ENCODE results near the gene CA5A.

Gene CA5A

GRCh38 chr16:87847467-87847784 is 88.9 kb downstream of the CA5A start:
- ChIA-PET CTCF (interaction anchor here (1.1 to 8.6 kb wide), 6 partner anchors 10 to 79 kb away, joined by 3 to 129 read pairs (median 6); partner anchors contain the start of gene SLC7A5), POLR2A (interaction anchor here (1.4 kb wide), 1 partner anchor 21 kb away, joined by 7 read pairs; the partner anchor contains the start of gene SLC7A5)
- Histone ChIP-seq H3K9me3 (ENCODE audit: control extremely low read depth in 1 of 5, control insufficient read depth in 4 of 5, insufficient read depth in 2 of 5, low read depth in 1 of 5, low read length in 4 of 5) (no peaks in the 10 kb centered on the region), H3K4me3 (ENCODE audit: control insufficient read depth in 1 of 7, extremely low read depth in 1 of 7, insufficient read depth in 4 of 7, low read depth in 2 of 7, low read length in 6 of 7) (no peak overlapping the region), H3K36me3 (ENCODE audit: control insufficient read depth in 4 of 4, insufficient read depth in 4 of 4, low read length in 3 of 4) (peaks cover 0 to 97% (median 37%) of the 10 kb centered on the region in 4 experiments), H3K27ac (ENCODE audit: insufficient read depth in 1 of 2, low read depth in 1 of 2, low read length in 2 of 2, poor library complexity in 1 of 2, severe bottlenecking in 2 of 2) (no peak overlapping the region), H3K27me3 (replicated peaks in 2 of 5; ENCODE audit: control insufficient read depth in 4 of 5, insufficient read depth in 5 of 5, low read length in 4 of 5) (no peaks in the 10 kb centered on the region), H3K4me1 (ENCODE audit: control extremely low read depth in 1 of 4, control insufficient read depth in 4 of 4, insufficient read depth in 4 of 4, low read length in 3 of 4) (peaks cover 0 to 10% (median 7%) of the 10 kb centered on the region in 4 experiments)
- 95% methylated on average over 6 of the region's 8 CpGs for WGBS (ENCODE audit: insufficient coverage)
- no peak for DNase-seq

GRCh38 chr16:87846705-87847466 is 89.4 kb downstream of the CA5A start:
- Histone ChIP-seq H3K36me3 (ENCODE audit: control insufficient read depth in 4 of 4, insufficient read depth in 4 of 4, low read length in 3 of 4) (peaks cover 0 to 97% (median 37%) of the 10 kb centered on the region in 4 experiments), H3K9me3 (ENCODE audit: control extremely low read depth in 1 of 5, control insufficient read depth in 4 of 5, insufficient read depth in 2 of 5, low read depth in 1 of 5, low read length in 4 of 5) (no peaks in the 10 kb centered on the region), H3K4me3 (ENCODE audit: control insufficient read depth in 1 of 7, extremely low read depth in 1 of 7, insufficient read depth in 4 of 7, low read depth in 2 of 7, low read length in 6 of 7) (no peak overlapping the region), H3K27me3 (replicated peaks in 2 of 5; ENCODE audit: control insufficient read depth in 4 of 5, insufficient read depth in 5 of 5, low read length in 4 of 5) (no peaks in the 10 kb centered on the region), H3K4me1 (ENCODE audit: control extremely low read depth in 1 of 4, control insufficient read depth in 4 of 4, insufficient read depth in 4 of 4, low read length in 3 of 4) (peaks cover 0 to 12% (median 7%) of the 10 kb centered on the region in 4 experiments), H3K27ac (ENCODE audit: insufficient read depth in 1 of 2, low read depth in 1 of 2, low read length in 2 of 2, poor library complexity in 1 of 2, severe bottlenecking in 2 of 2) (no peak overlapping the region)
- WGBS (ENCODE audit: insufficient coverage) = 95% methylated on average over 21 of the region's 25 CpGs
- CTCF ChIA-PET = interaction anchor here (1.1 to 8.6 kb wide), 6 partner anchors 9 to 79 kb away, joined by 3 to 129 read pairs (median 6); partner anchors contain the start of gene SLC7A5
- no peak for DNase-seq
- POLR2A ChIA-PET = interaction anchor here (1.4 kb wide), 1 partner anchor 22 kb away, joined by 7 read pairs; the partner anchor contains the start of gene SLC7A5

- peaks cover 0 to 97% (median 34%) of the 10 kb centered on the region in 4 experiments for H3K36me3 ChIP-seq (ENCODE audit: control insufficient read depth in 4 of 4, insufficient read depth in 4 of 4, low read length in 3 of 4)
- POLR2A ChIA-PET = no interaction called here
Measured at GRCh38 chr16:87845807-87846619, 90.3 kb downstream of the CA5A start.

GRCh38 chr16:87845213-87845612 is 91.1 kb downstream of the CA5A start:
- Histone ChIP-seq H3K4me1 (ENCODE audit: control extremely low read depth in 1 of 4, control insufficient read depth in 4 of 4, insufficient read depth in 4 of 4, low read length in 3 of 4) (peaks cover 0 to 10% (median 6%) of the 10 kb centered on the region in 4 experiments), H3K27me3 (replicated peaks in 2 of 5; ENCODE audit: control insufficient read depth in 4 of 5, insufficient read depth in 5 of 5, low read length in 4 of 5) (no peaks in the 10 kb centered on the region), H3K4me3 (ENCODE audit: control insufficient read depth in 1 of 7, extremely low read depth in 1 of 7, insufficient read depth in 4 of 7, low read depth in 2 of 7, low read length in 6 of 7) (no peak overlapping the region), H3K27ac (ENCODE audit: insufficient read depth in 1 of 2, low read depth in 1 of 2, low read length in 2 of 2, poor library complexity in 1 of 2, severe bottlenecking in 2 of 2) (no peak overlapping the region), H3K36me3 (ENCODE audit: control insufficient read depth in 4 of 4, insufficient read depth in 4 of 4, low read length in 3 of 4) (peaks cover 0 to 97% (median 34%) of the 10 kb centered on the region in 4 experiments), H3K9me3 (ENCODE audit: control extremely low read depth in 1 of 5, control insufficient read depth in 4 of 5, insufficient read depth in 2 of 5, low read depth in 1 of 5, low read length in 4 of 5) (no peaks in the 10 kb centered on the region)
- no peak for DNase-seq
- ChIA-PET CTCF (interaction anchor here (1.2 to 1.4 kb wide), 3 partner anchors 18 to 61 kb away, joined by 3 read pairs; no protein-coding TSS in a partner anchor), POLR2A (no interaction called here)
- WGBS (ENCODE audit: insufficient coverage) = 97% methylated on average over 10 of the region's 13 CpGs

More at GRCh38 chr16:87845807-87846619, 90.3 kb downstream of the CA5A start:
- peaks cover 0 to 12% (median 7%) of the 10 kb centered on the region in 4 experiments for H3K4me1 ChIP-seq (ENCODE audit: control extremely low read depth in 1 of 4, control insufficient read depth in 4 of 4, insufficient read depth in 4 of 4, low read length in 3 of 4)
- H3K27ac ChIP-seq (ENCODE audit: insufficient read depth in 1 of 2, low read depth in 1 of 2, low read length in 2 of 2, poor library complexity in 1 of 2, severe bottlenecking in 2 of 2) = no peak overlapping the region
- no peaks in the 10 kb centered on the region for H3K9me3 ChIP-seq (ENCODE audit: control extremely low read depth in 1 of 5, control insufficient read depth in 4 of 5, insufficient read depth in 2 of 5, low read depth in 1 of 5, low read length in 4 of 5)
- H3K4me3 ChIP-seq (ENCODE audit: control insufficient read depth in 1 of 7, extremely low read depth in 1 of 7, insufficient read depth in 4 of 7, low read depth in 2 of 7, low read length in 6 of 7) = no peak overlapping the region
- CTCF ChIA-PET = interaction anchor here (1.2 to 8.6 kb wide), 8 partner anchors 8 to 66 kb away, joined by 3 to 129 read pairs (median 4); partner anchors contain the start of gene SLC7A5
- DNase-seq = no peak
- H3K27me3 ChIP-seq (replicated peaks in 2 of 5; ENCODE audit: control insufficient read depth in 4 of 5, insufficient read depth in 5 of 5, low read length in 4 of 5) = no peaks in the 10 kb centered on the region
- WGBS (ENCODE audit: insufficient coverage) = 94% methylated on average over 31 of the region's 31 CpGs

GRCh38 chr16:87844809-87845208 is 91.5 kb downstream of the CA5A start:
- no peak for DNase-seq
- Histone ChIP-seq H3K27me3 (replicated peaks in 2 of 5; ENCODE audit: control insufficient read depth in 4 of 5, insufficient read depth in 5 of 5, low read length in 4 of 5) (no peaks in the 10 kb centered on the region), H3K4me1 (ENCODE audit: control extremely low read depth in 1 of 4, control insufficient read depth in 4 of 4, insufficient read depth in 4 of 4, low read length in 3 of 4) (peaks cover 0 to 7% (median 3%) of the 10 kb centered on the region in 4 experiments), H3K27ac (ENCODE audit: insufficient read depth in 1 of 2, low read depth in 1 of 2, low read length in 2 of 2, poor library complexity in 1 of 2, severe bottlenecking in 2 of 2) (no peak overlapping the region), H3K4me3 (ENCODE audit: control insufficient read depth in 1 of 7, extremely low read depth in 1 of 7, insufficient read depth in 4 of 7, low read depth in 2 of 7, low read length in 6 of 7) (no peak overlapping the region), H3K36me3 (ENCODE audit: control insufficient read depth in 4 of 4, insufficient read depth in 4 of 4, low read length in 3 of 4) (peaks cover 0 to 97% (median 37%) of the 10 kb centered on the region in 4 experiments), H3K9me3 (ENCODE audit: control extremely low read depth in 1 of 5, control insufficient read depth in 4 of 5, insufficient read depth in 2 of 5, low read depth in 1 of 5, low read length in 4 of 5) (no peaks in the 10 kb centered on the region)
- 91% methylated on average over 13 of the region's 13 CpGs for WGBS (ENCODE audit: insufficient coverage)
- CTCF ChIA-PET = interaction anchor here (1.2 to 1.4 kb wide), 3 partner anchors 18 to 60 kb away, joined by 3 read pairs; no protein-coding TSS in a partner anchor
- POLR2A ChIA-PET = interaction anchor here (0.6 kb wide), 1 partner anchor 56 kb away, joined by 3 read pairs; no protein-coding TSS in a partner anchor

GRCh38 chr16:87844120-87844733 is 92.1 kb downstream of the CA5A start:
- 94% methylated on average over 27 of the region's 30 CpGs for WGBS (ENCODE audit: insufficient coverage)
- Histone ChIP-seq H3K4me1 (ENCODE audit: control extremely low read depth in 1 of 4, control insufficient read depth in 4 of 4, insufficient read depth in 4 of 4, low read length in 3 of 4) (peaks cover 0 to 7% (median 3%) of the 10 kb centered on the region in 4 experiments), H3K27me3 (replicated peaks in 2 of 5; ENCODE audit: control insufficient read depth in 4 of 5, insufficient read depth in 5 of 5, low read length in 4 of 5) (no peaks in the 10 kb centered on the region), H3K27ac (ENCODE audit: insufficient read depth in 1 of 2, low read depth in 1 of 2, low read length in 2 of 2, poor library complexity in 1 of 2, severe bottlenecking in 2 of 2) (no peak overlapping the region), H3K4me3 (ENCODE audit: control insufficient read depth in 1 of 7, extremely low read depth in 1 of 7, insufficient read depth in 4 of 7, low read depth in 2 of 7, low read length in 6 of 7) (no peak overlapping the region), H3K9me3 (ENCODE audit: control extremely low read depth in 1 of 5, control insufficient read depth in 4 of 5, insufficient read depth in 2 of 5, low read depth in 1 of 5, low read length in 4 of 5) (no peaks in the 10 kb centered on the region), H3K36me3 (ENCODE audit: control insufficient read depth in 4 of 4, insufficient read depth in 4 of 4, low read length in 3 of 4) (peaks cover 0 to 97% (median 42%) of the 10 kb centered on the region in 4 experiments)
- CTCF ChIA-PET = interaction anchor here (0.7 kb wide), 1 partner anchor 23 kb away, joined by 3 read pairs; no protein-coding TSS in a partner anchor
- no peak for DNase-seq
- POLR2A ChIA-PET = interaction anchor here (0.6 kb wide), 1 partner anchor 56 kb away, joined by 3 read pairs; no protein-coding TSS in a partner anchor
